Measurements from ENCODE around the gene CCL21. TPM values are rescaled to one million over a fixed set of nuclear protein-coding genes. Genes with fewer than 3 reads are reported as not detected.

Gene CCL21
- total and polyA plus RNA-seq, 2 of the 13 experiments (the other 11 are each of a cell fraction or from before 2014, with no cell fraction given), result not detected

GRCh38 chr9:34701023-34701768 is 8.7 kb downstream of the CCL21 start (continued):
- no peak for TF ChIP-seq LCORL (IDR thresholded peaks at IDR 0.05)
- no peak for TF ChIP-seq LCORL (CRISPR knock-in tag; IDR thresholded peaks at IDR 0.05)
- 0 out of 2 replicates have a peak, but pooled peaks have one; percentile 67 for TF ChIP-seq ZBTB7A (CRISPR knock-in tag; IDR thresholded peaks at IDR 0.05)
- TF ChIP-seq, protein P1, sequence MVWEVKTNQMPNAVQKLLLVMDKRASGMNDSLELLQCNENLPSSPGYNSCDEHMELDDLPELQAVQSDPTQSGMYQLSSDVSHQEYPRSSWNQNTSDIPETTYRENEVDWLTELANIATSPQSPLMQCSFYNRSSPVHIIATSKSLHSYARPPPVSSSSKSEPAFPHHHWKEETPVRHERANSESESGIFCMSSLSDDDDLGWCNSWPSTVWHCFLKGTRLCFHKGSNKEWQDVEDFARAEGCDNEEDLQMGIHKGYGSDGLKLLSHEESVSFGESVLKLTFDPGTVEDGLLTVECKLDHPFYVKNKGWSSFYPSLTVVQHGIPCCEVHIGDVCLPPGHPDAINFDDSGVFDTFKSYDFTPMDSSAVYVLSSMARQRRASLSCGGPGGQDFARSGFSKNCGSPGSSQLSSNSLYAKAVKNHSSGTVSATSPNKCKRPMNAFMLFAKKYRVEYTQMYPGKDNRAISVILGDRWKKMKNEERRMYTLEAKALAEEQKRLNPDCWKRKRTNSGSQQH (CRISPR knock-in tag; IDR thresholded peaks at IDR 0.05; ENCODE audit: low read depth), result no peak
- TF ChIP-seq, protein P2, sequence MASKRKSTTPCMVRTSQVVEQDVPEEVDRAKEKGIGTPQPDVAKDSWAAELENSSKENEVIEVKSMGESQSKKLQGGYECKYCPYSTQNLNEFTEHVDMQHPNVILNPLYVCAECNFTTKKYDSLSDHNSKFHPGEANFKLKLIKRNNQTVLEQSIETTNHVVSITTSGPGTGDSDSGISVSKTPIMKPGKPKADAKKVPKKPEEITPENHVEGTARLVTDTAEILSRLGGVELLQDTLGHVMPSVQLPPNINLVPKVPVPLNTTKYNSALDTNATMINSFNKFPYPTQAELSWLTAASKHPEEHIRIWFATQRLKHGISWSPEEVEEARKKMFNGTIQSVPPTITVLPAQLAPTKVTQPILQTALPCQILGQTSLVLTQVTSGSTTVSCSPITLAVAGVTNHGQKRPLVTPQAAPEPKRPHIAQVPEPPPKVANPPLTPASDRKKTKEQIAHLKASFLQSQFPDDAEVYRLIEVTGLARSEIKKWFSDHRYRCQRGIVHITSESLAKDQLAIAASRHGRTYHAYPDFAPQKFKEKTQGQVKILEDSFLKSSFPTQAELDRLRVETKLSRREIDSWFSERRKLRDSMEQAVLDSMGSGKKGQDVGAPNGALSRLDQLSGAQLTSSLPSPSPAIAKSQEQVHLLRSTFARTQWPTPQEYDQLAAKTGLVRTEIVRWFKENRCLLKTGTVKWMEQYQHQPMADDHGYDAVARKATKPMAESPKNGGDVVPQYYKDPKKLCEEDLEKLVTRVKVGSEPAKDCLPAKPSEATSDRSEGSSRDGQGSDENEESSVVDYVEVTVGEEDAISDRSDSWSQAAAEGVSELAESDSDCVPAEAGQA (IDR thresholded peaks at IDR 0.05; ENCODE audit: low read depth), result no peak
- TF ChIP-seq, protein P2 (CRISPR knock-in tag; IDR thresholded peaks at IDR 0.05; ENCODE audit: borderline replicate concordance), result no peak
- TF ChIP-seq UBTF (CRISPR knock-in tag; IDR thresholded peaks at IDR 0.05), result peak; percentile 64
- TF ChIP-seq AKAP8 (CRISPR knock-in tag; IDR thresholded peaks at IDR 0.05), result no peak
- TF ChIP-seq ZMYM4 (CRISPR knock-in tag; IDR thresholded peaks at IDR 0.05), result peak; percentile 34; the same call in 1 of the 2 replicates
- peak; percentile 46; the same call in 1 of the 2 replicates for TF ChIP-seq ZFP91 (CRISPR knock-in tag; IDR thresholded peaks at IDR 0.05; ENCODE audit: borderline replicate concordance)
- TF ChIP-seq U2AF2 (IDR thresholded peaks at IDR 0.05; ENCODE audit: low read depth, low read length), result no peak
- TF ChIP-seq ZNF547 (CRISPR knock-in tag; IDR thresholded peaks at IDR 0.05), result no peak
- no peak for TF ChIP-seq ZNF20 (CRISPR knock-in tag; IDR thresholded peaks at IDR 0.05)
- TF ChIP-seq ZNF468 (CRISPR knock-in tag; IDR thresholded peaks at IDR 0.05), result no peak
